GM06990 (cell line): ENCODE data around the gene MRPL58.

ENCODE experiments used
- DNase-seq: peaks from one replicate; pipeline ENCODE4 v3.0.0-alpha.2; 2011; ENCODE audit not compliant: insufficient read length; ENCODE audit errors: extremely low read depth
- H3K27me3 ChIP-seq: replicated peaks from 2 replicates; pipeline ENCODE4 v1.6.0; 2011; ENCODE audit warnings: low read length; ENCODE audit not compliant: control insufficient read depth, insufficient read depth
- H3K36me3 ChIP-seq: 2 replicates; pipeline ENCODE4 v1.5.1; 2011; ENCODE audit warnings: low read length; ENCODE audit not compliant: control insufficient read depth, insufficient read depth
- H3K4me3 ChIP-seq: replicated peaks from 2 replicates; pipeline ENCODE4 v1.5.1; 2011; ENCODE audit warnings: low read depth, mild to moderate bottlenecking, control low read depth, low read length
- TF ChIP-seq, protein P1 (sequence below): IDR thresholded peaks from 2 replicates; pipeline ENCODE4 v1.5.1; 2011; ENCODE audit warnings: low read length, control low read depth, mild to moderate bottlenecking, inconsistent platforms; ENCODE audit not compliant: insufficient read depth, poor library complexity, severe bottlenecking

The MRPL58 gene

DNA sequence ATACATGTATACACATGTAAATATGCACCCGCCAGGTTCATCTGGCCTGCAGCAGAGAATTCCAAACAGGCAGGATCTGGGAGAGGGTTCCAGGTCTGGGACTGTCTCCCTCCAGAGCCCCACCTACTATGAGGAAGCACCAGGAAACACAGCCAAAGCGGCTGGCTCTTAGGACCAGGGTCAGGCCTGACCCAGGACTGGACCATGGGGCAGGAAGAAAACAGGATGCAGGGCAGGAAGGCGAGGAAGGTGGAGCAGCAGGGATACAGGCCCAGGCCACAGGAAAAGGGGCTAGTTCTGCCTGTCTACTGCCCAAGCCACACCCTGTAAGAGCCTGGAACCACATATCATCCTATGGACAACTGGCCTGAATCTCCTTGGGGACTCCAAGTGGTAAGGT, 42.1 kb upstream of the MRPL58 start:
- Histone ChIP-seq H3K4me3 (no peak overlapping the region), H3K36me3 (no peaks in the 10 kb centered on the region), H3K27me3 (peaks cover 4% of the 10 kb centered on the region)
- DNase-seq: no peak
- TF ChIP-seq, protein P1, sequence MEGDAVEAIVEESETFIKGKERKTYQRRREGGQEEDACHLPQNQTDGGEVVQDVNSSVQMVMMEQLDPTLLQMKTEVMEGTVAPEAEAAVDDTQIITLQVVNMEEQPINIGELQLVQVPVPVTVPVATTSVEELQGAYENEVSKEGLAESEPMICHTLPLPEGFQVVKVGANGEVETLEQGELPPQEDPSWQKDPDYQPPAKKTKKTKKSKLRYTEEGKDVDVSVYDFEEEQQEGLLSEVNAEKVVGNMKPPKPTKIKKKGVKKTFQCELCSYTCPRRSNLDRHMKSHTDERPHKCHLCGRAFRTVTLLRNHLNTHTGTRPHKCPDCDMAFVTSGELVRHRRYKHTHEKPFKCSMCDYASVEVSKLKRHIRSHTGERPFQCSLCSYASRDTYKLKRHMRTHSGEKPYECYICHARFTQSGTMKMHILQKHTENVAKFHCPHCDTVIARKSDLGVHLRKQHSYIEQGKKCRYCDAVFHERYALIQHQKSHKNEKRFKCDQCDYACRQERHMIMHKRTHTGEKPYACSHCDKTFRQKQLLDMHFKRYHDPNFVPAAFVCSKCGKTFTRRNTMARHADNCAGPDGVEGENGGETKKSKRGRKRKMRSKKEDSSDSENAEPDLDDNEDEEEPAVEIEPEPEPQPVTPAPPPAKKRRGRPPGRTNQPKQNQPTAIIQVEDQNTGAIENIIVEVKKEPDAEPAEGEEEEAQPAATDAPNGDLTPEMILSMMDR: no peak

GRCh38 chr17:74971069-74971841, 41.2 kb upstream of the MRPL58 start:
- Histone ChIP-seq H3K4me3 (peak overlapping the region; percentile 63), H3K27me3 (peaks cover 4% of the 10 kb centered on the region), H3K36me3 (no peaks in the 10 kb centered on the region)
- DNase-seq: no peak
- TF ChIP-seq, protein P1: no peak

DNA sequence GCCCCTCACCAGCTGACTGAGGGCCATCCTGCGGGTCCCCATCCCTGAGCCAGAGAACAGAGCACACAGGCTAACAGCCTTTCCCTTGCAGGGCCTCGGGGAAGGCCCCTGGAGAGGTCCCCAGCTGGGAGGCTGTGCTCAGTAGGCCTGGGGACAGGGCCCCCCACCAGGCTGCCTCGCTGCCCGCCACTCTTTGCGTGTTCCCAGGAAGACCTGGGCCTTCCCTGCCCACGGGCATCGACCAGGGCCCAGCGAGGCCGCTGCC, 40.7 kb upstream of the MRPL58 start:
- H3K4me3 ChIP-seq: peak overlapping the region; percentile 63
- no peaks in the 10 kb centered on the region for H3K36me3 ChIP-seq
- H3K27me3 ChIP-seq: peaks cover 4% of the 10 kb centered on the region
- TF ChIP-seq, protein P1: no peak
- no peak for DNase-seq

GRCh38 chr17:74972107-74972972, 40.1 kb upstream of the MRPL58 start, which contains the start of gene HID1:
Gene HID1, minus strand, starts transcription at chr17:74972759. Its CDS starts 103 bp downstream, at chr17:74972656.
- H3K27me3 ChIP-seq: peaks cover 4% of the 10 kb centered on the region
- DNase-seq: peak; percentile 61
- peak within 1 kb of the TSS; percentile 63 for H3K4me3 ChIP-seq
- no peaks in the 10 kb centered on the region for H3K36me3 ChIP-seq
- TF ChIP-seq, protein P1: no peak

DNA sequence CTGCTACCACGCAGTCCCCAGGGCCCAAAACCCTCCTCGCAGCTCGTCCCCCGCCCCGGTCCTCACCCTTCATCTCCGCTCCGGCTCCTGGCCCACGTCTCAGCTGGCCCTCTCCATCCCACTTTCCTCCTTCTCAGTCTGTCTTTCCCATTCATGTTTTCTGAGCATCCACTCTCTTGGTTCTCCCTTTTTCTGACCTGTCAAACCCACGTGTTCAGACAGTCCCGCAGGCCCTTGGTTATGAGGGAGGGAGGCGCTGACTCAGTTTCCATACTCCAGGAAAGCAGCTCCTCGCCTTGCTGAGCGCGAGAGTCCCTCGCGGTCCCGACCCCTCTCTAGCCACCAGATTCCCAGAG, 39.5 kb upstream of the MRPL58 start:
- no peak for DNase-seq
- H3K36me3 ChIP-seq: no peaks in the 10 kb centered on the region
- TF ChIP-seq, protein P1: no peak
- peak overlapping the region; percentile 23 for H3K4me3 ChIP-seq
- peaks cover 4% of the 10 kb centered on the region for H3K27me3 ChIP-seq
